Epithelial cell of esophagus (primary cell): ENCODE results near the gene ARHGEF17.

ENCODE experiments used
- DNase-seq: peaks from one replicate; pipeline ENCODE4 v3.0.0; 2010; ENCODE audit warnings: low read depth
- H3K4me3 ChIP-seq: 2 replicates; pipeline ENCODE4 v1.5.1; 2011; ENCODE audit warnings: mild to moderate bottlenecking, low read length, control low read depth
- TF ChIP-seq, protein P1 (sequence below): IDR thresholded peaks from 2 replicates; pipeline ENCODE4 v1.5.1; 2011; ENCODE audit warnings: low read depth, mild to moderate bottlenecking, low read length, control low read depth, inconsistent platforms; ENCODE audit not compliant: insufficient read depth; ENCODE audit errors: missing control alignments

Gene ARHGEF17

DNA sequence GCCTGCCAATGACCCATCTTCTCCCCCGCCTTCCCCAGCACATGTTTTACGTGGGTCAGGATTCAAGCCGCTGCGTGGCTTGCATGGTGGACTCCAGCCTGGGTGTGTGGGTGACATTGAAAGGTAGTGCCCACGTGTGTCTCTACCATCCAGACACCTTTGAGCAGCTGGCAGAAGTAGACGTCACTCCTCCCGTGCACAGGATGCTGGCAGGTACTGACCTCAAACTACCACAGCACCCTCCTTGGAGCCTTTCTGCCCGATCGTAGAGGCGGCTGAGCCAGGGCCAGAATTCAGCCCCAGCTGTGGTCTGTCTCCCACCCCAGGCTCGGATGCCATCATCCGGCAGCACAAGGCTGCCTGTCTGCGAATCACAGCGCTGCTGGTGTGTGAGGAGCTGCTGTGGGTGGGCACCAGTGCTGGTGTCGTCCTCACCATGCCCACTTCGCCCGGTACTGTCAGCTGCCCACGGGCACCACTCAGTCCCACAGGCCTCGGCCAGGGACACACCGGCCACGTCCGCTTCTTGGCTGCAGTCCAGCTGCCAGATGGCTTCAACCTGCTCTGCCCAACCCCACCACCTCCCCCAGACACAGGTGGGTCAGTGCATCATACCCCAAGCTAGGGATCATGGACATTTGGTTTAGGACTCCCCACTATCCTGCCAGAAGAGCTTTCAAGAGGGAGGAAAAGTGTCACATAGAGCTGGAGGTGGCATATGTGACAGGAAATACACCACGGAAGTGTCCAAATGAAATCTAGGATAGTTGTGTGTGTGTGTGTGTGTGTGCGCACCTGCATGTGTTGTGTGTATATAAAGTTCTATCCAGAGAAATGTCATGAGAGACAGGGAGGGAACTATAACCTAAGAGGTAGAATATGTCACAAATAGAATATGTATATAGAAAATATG, 57.5 kb downstream of the ARHGEF17 start:
- TF ChIP-seq, protein P1, sequence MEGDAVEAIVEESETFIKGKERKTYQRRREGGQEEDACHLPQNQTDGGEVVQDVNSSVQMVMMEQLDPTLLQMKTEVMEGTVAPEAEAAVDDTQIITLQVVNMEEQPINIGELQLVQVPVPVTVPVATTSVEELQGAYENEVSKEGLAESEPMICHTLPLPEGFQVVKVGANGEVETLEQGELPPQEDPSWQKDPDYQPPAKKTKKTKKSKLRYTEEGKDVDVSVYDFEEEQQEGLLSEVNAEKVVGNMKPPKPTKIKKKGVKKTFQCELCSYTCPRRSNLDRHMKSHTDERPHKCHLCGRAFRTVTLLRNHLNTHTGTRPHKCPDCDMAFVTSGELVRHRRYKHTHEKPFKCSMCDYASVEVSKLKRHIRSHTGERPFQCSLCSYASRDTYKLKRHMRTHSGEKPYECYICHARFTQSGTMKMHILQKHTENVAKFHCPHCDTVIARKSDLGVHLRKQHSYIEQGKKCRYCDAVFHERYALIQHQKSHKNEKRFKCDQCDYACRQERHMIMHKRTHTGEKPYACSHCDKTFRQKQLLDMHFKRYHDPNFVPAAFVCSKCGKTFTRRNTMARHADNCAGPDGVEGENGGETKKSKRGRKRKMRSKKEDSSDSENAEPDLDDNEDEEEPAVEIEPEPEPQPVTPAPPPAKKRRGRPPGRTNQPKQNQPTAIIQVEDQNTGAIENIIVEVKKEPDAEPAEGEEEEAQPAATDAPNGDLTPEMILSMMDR: no peak
- no peak overlapping the region for H3K4me3 ChIP-seq
- DNase-seq: no peak

GRCh38 chr11:73366265-73366610, 58.2 kb downstream of the ARHGEF17 start:
- TF ChIP-seq, protein P1: no peak
- DNase-seq: no peak
- H3K4me3 ChIP-seq: no peak overlapping the region

DNA sequence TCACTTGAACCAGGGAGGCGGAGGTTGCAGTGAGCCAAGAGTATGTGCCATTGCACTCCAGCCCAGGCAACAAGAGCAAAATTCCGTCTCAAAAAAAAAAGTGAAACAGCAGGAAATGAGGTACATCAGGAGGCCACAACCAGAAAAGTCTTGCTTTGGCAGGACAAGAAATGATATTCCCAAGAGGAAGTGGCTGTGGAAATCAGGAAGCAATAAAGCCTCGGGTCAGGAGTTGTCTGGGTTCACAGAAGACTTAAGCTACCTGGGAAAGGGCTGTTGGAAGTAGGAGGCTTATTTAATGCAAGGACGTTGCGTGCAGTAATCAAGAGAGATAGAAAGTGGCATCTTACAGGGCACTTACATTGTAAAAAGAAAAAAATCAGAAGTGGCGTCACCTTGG, 58.9 kb downstream of the ARHGEF17 start:
- TF ChIP-seq, protein P1: no peak
- DNase-seq: no peak
- H3K4me3 ChIP-seq: no peak overlapping the region

- no peak overlapping the region for H3K4me3 ChIP-seq
- TF ChIP-seq, protein P1: no peak
- DNase-seq: no peak
These were observed 59.5 kb downstream of the ARHGEF17 start for GRCh38 chr11:73367482-73368024.

GRCh38 chr11:73372375-73372993, 64.4 kb downstream of the ARHGEF17 start:
- TF ChIP-seq, protein P1: no peak
- DNase-seq: no peak
- H3K4me3 ChIP-seq: no peak overlapping the region

DNA sequence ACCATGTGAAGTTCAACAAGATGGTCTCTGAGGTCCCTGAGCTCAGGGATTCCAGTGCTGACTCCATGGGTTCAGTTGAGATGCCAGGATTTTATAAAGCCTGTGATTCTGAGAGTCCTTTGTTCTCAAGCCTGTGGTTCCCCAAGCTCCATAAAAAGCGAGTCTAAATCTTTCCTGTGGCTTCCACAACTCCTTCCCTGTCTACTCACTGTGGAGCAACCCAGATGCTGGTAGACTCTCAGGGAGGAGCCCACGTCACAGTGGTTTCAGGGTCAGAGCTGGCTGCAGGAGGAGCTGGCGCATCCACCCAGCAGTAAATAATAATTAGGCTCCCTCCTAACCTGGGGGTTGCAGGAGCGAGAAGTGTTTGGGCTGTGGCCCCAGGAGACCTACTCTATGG, 66.1 kb downstream of the ARHGEF17 start:
- H3K4me3 ChIP-seq: no peak overlapping the region
- TF ChIP-seq, protein P1: no peak
- no peak for DNase-seq
